Measurements from ENCODE around the gene TNP2. TPM values are rescaled to one million over a fixed set of nuclear protein-coding genes. Genes with fewer than 3 reads are reported as not detected.
A peak's percentile ranks its signal among the peaks of the same experiment; 100 is the strongest.

The TNP2 gene
- total and polyA plus RNA-seq, 4 donors = not detected

DNA sequence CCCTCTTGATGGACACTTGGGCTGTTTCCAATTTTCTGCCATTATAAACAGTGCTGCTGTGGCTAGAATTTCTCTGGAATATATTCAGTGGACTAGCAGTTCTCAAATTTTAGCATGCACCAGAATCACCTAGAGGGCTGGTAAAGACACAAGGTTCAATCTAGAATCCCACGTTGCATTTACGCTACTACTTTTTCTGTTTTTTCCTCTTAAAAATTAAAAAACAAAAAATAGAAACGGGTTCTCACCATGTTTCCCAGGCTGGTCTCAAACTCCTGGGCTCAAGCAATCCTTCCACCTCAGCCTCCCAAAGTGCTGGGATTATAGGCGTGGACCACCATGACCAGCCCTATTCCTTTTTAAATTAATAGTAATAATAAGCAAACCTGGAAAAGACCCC is 26.5 kb upstream of the TNP2 start:
- Histone ChIP-seq H3K27ac (ENCODE audit: low read depth in 1 of 2, low read length in 1 of 2) (no peak overlapping the region), H3K4me1 (ENCODE audit: control insufficient read depth in 5 of 5, insufficient read depth in 5 of 5, low read length in 5 of 5) (peaks cover 3 to 27% (median 11%) of the 10 kb centered on the region in 5 donors), H3K36me3 (ENCODE audit: control insufficient read depth in 4 of 4, insufficient read depth in 4 of 4, low read length in 4 of 4) (no peaks in the 10 kb centered on the region), H3K4me3 (no peak overlapping the region), H3K27me3 (ENCODE audit: control insufficient read depth in 3 of 3, insufficient read depth in 3 of 3, low read length in 2 of 3) (no peaks in the 10 kb centered on the region), H3K9ac (ENCODE audit: insufficient read depth in 1 of 2, low read length in 2 of 2) (no peak overlapping the region), H3K9me3 (ENCODE audit: control insufficient read depth in 4 of 4, insufficient read depth in 3 of 4, low read length in 3 of 4) (no peaks in the 10 kb centered on the region)
- ATAC-seq (ENCODE audit: insufficient read depth, low FRiP score) (no peak), DNase-seq (no peak)
- TF ChIP-seq, protein P1, sequence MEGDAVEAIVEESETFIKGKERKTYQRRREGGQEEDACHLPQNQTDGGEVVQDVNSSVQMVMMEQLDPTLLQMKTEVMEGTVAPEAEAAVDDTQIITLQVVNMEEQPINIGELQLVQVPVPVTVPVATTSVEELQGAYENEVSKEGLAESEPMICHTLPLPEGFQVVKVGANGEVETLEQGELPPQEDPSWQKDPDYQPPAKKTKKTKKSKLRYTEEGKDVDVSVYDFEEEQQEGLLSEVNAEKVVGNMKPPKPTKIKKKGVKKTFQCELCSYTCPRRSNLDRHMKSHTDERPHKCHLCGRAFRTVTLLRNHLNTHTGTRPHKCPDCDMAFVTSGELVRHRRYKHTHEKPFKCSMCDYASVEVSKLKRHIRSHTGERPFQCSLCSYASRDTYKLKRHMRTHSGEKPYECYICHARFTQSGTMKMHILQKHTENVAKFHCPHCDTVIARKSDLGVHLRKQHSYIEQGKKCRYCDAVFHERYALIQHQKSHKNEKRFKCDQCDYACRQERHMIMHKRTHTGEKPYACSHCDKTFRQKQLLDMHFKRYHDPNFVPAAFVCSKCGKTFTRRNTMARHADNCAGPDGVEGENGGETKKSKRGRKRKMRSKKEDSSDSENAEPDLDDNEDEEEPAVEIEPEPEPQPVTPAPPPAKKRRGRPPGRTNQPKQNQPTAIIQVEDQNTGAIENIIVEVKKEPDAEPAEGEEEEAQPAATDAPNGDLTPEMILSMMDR (IDR thresholded peaks at IDR 0.05; ENCODE audit: control extremely low read depth, extremely low read depth) = no peak
- 94 to 96% methylated on average over 4 of the region's 4 CpGs for WGBS, 2 donors

DNA sequence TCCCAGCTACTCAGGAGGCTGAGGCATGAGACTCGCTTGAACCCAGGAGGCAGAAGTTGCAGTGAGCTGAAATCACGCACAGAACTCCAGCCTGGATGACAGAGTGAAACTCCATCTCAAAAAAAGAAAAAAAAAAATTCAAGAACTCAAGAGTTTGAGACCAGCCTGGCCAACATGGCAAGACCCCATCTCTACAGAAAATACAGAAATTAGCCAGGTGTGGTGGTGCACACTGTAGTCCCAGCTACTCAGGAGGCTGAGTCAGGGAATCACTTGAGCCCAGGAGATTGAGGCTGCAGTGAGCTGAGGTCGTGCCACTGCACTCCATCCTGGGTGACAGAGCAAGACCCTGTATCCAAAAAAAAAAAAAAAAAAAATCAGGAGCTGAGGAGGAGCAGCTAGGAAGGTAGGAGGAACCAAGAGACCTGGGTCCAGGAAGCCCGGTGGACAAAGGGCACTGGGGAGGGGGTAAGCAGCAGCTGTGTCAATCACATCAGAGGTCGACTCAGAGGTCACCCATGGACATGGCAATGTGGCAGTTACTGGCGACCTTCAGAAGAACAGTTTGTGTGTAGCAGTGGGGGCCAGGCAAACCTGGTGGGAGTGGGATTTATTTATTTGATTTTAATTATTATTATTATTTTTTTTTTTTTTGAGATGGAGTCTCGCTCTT is 23.1 kb upstream of the TNP2 start:
- ATAC-seq (ENCODE audit: insufficient read depth, low FRiP score) (no peak), DNase-seq (no peak)
- TF ChIP-seq, protein P1 (IDR thresholded peaks at IDR 0.05; ENCODE audit: control extremely low read depth, extremely low read depth) = no peak
- Histone ChIP-seq H3K9ac (ENCODE audit: insufficient read depth in 1 of 2, low read length in 2 of 2) (no peak overlapping the region), H3K9me3 (ENCODE audit: control insufficient read depth in 4 of 4, insufficient read depth in 3 of 4, low read length in 3 of 4) (no peaks in the 10 kb centered on the region), H3K27ac (ENCODE audit: low read depth in 1 of 2, low read length in 1 of 2) (no peak overlapping the region), H3K4me1 (ENCODE audit: control insufficient read depth in 5 of 5, insufficient read depth in 5 of 5, low read length in 5 of 5) (peaks cover 1 to 20% (median 8%) of the 10 kb centered on the region in 5 donors), H3K4me3 (no peak overlapping the region), H3K27me3 (ENCODE audit: control insufficient read depth in 3 of 3, insufficient read depth in 3 of 3, low read length in 2 of 3) (no peaks in the 10 kb centered on the region), H3K36me3 (ENCODE audit: control insufficient read depth in 4 of 4, insufficient read depth in 4 of 4, low read length in 4 of 4) (no peaks in the 10 kb centered on the region)
- WGBS, 2 donors = 90 to 97% methylated on average over 7 of the region's 7 CpGs

DNA sequence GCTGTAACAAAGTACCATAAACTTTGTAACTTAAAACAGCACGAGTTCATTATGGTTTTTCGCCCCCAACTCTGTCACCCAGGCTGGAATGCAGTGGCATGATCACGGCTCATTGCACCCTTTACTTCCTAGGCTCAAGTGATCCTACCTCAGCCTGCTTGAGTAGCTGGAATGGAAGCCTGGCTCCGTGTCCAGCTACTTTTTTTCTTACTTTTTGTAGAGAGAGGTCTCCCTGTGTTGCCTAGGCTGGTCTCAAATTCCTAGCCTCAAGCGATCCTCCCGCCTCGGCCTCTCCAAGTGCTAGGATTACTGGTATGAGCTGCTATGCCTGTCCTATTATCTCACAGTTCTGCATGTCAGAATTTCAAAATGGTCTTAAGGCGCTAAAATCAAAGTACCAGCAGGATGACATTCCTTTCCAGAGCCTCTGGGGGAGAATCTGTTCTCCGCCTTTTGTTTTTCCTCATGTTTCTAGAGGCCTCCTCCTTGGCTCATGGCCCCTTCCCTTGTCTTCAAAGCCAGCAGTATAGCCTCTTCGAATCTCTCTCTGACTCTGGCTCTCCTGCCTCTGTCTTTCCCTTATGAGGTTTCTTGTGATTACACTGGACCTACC is 22.1 kb upstream of the TNP2 start:
- 72 to 90% methylated on average over 10 of the region's 10 CpGs for WGBS, 2 donors
- Histone ChIP-seq H3K27ac (ENCODE audit: low read depth in 1 of 2, low read length in 1 of 2) (no peak overlapping the region), H3K27me3 (ENCODE audit: control insufficient read depth in 3 of 3, insufficient read depth in 3 of 3, low read length in 2 of 3) (no peaks in the 10 kb centered on the region), H3K4me1 (ENCODE audit: control insufficient read depth in 5 of 5, insufficient read depth in 5 of 5, low read length in 5 of 5) (peaks cover 0 to 12% (median 3%) of the 10 kb centered on the region in 5 donors), H3K4me3 (no peak overlapping the region), H3K9me3 (ENCODE audit: control insufficient read depth in 4 of 4, insufficient read depth in 3 of 4, low read length in 3 of 4) (no peaks in the 10 kb centered on the region), H3K9ac (ENCODE audit: insufficient read depth in 1 of 2, low read length in 2 of 2) (no peak overlapping the region), H3K36me3 (ENCODE audit: control insufficient read depth in 4 of 4, insufficient read depth in 4 of 4, low read length in 4 of 4) (no peaks in the 10 kb centered on the region)
- DNase-seq (peak; percentile 51 to 83 (median 67)), ATAC-seq (ENCODE audit: insufficient read depth, low FRiP score) (no peak)
- TF ChIP-seq, protein P1 (IDR thresholded peaks at IDR 0.05; ENCODE audit: control extremely low read depth, extremely low read depth) = no peak

Data from lung (tissue), 12 donors.